ENCODE data around the gene SELL.

SELL gene

GRCh38 chr1:169711469-169712308 lies at the start of gene SELL:
SELL (minus strand) TSS chr1:169711620; CDS start chr1:169711498, 122 bp downstream.
- Histone ChIP-seq H3K27me3 (ENCODE audit: insufficient read depth, poor library complexity, severe bottlenecking) (peaks cover 3% of the 10 kb centered on the region), H3K4me1 (ENCODE audit: insufficient read depth, poor library complexity, severe bottlenecking) (no peaks in the 10 kb centered on the region), H3K36me3 (ENCODE audit: low read depth) (no peaks in the 10 kb centered on the region), H3K27ac (ENCODE audit: poor library complexity, severe bottlenecking) (no peak within 1 kb of the TSS), H3K9me3 (ENCODE audit: severe bottlenecking) (no peaks in the 10 kb centered on the region), H3K4me3 (ENCODE audit: severe bottlenecking) (no peak within 1 kb of the TSS)
- DNase-seq (ENCODE audit: low spot score) (no peak), ATAC-seq (ENCODE audit: low read depth) (peak; percentile 92)
- peak; percentile 87 for TF ChIP-seq CTCF (IDR thresholded peaks at IDR 0.05; ENCODE audit: poor library complexity, severe bottlenecking)

GRCh38 chr1:169759038-169759437 lies 47.6 kb upstream of the SELL start:
- Histone ChIP-seq H3K9me3 (ENCODE audit: severe bottlenecking) (no peaks in the 10 kb centered on the region), H3K4me1 (ENCODE audit: insufficient read depth, poor library complexity, severe bottlenecking) (no peaks in the 10 kb centered on the region), H3K4me3 (ENCODE audit: severe bottlenecking) (no peak overlapping the region), H3K27me3 (ENCODE audit: insufficient read depth, poor library complexity, severe bottlenecking) (no peaks in the 10 kb centered on the region), H3K27ac (ENCODE audit: poor library complexity, severe bottlenecking) (no peak overlapping the region), H3K36me3 (ENCODE audit: low read depth) (no peaks in the 10 kb centered on the region)
- no peak for TF ChIP-seq CTCF (IDR thresholded peaks at IDR 0.05; ENCODE audit: poor library complexity, severe bottlenecking)
- DNase-seq (ENCODE audit: low spot score): no peak
- no peak for ATAC-seq (ENCODE audit: low read depth)

- Histone ChIP-seq H3K4me3 (ENCODE audit: severe bottlenecking) (no peak overlapping the region), H3K4me1 (ENCODE audit: insufficient read depth, poor library complexity, severe bottlenecking) (no peaks in the 10 kb centered on the region), H3K27ac (ENCODE audit: poor library complexity, severe bottlenecking) (no peak overlapping the region), H3K36me3 (ENCODE audit: low read depth) (no peaks in the 10 kb centered on the region), H3K27me3 (ENCODE audit: insufficient read depth, poor library complexity, severe bottlenecking) (no peaks in the 10 kb centered on the region), H3K9me3 (ENCODE audit: severe bottlenecking) (no peaks in the 10 kb centered on the region)
- ATAC-seq (ENCODE audit: low read depth) (no peak), DNase-seq (ENCODE audit: low spot score) (no peak)
- TF ChIP-seq CTCF (IDR thresholded peaks at IDR 0.05; ENCODE audit: poor library complexity, severe bottlenecking): no peak
Measured at GRCh38 chr1:169753549-169753948, 42.1 kb upstream of the SELL start.

- H3K9me3 ChIP-seq (ENCODE audit: severe bottlenecking): no peaks in the 10 kb centered on the region
- TF ChIP-seq CTCF (IDR thresholded peaks at IDR 0.05; ENCODE audit: poor library complexity, severe bottlenecking): no peak
- H3K27ac ChIP-seq (ENCODE audit: poor library complexity, severe bottlenecking): no peak overlapping the region
- H3K4me3 ChIP-seq (ENCODE audit: severe bottlenecking): no peak overlapping the region
- no peaks in the 10 kb centered on the region for H3K27me3 ChIP-seq (ENCODE audit: insufficient read depth, poor library complexity, severe bottlenecking)
- no peak for DNase-seq (ENCODE audit: low spot score)
- no peaks in the 10 kb centered on the region for H3K4me1 ChIP-seq (ENCODE audit: insufficient read depth, poor library complexity, severe bottlenecking)
- H3K36me3 ChIP-seq (ENCODE audit: low read depth): no peaks in the 10 kb centered on the region
- ATAC-seq (ENCODE audit: low read depth): no peak
Measured at GRCh38 chr1:169750041-169750440, 38.6 kb upstream of the SELL start.

- ATAC-seq (ENCODE audit: low read depth) (no peak), DNase-seq (ENCODE audit: low spot score) (no peak)
- Histone ChIP-seq H3K27ac (ENCODE audit: poor library complexity, severe bottlenecking) (no peak overlapping the region), H3K4me1 (ENCODE audit: insufficient read depth, poor library complexity, severe bottlenecking) (no peaks in the 10 kb centered on the region), H3K4me3 (ENCODE audit: severe bottlenecking) (no peak overlapping the region), H3K9me3 (ENCODE audit: severe bottlenecking) (no peaks in the 10 kb centered on the region), H3K27me3 (ENCODE audit: insufficient read depth, poor library complexity, severe bottlenecking) (no peaks in the 10 kb centered on the region), H3K36me3 (ENCODE audit: low read depth) (no peaks in the 10 kb centered on the region)
- TF ChIP-seq CTCF (IDR thresholded peaks at IDR 0.05; ENCODE audit: poor library complexity, severe bottlenecking): no peak
Measured at GRCh38 chr1:169746550-169746949, 35.1 kb upstream of the SELL start.
